ENCODE measurements around the gene CCNDBP1.
"Not testable (repeated sequence)": the region's sequence is repeated elsewhere in the genome, so short reads cannot be mapped to it uniquely, and the experiment has no call there.

The CCNDBP1 gene

DNA sequence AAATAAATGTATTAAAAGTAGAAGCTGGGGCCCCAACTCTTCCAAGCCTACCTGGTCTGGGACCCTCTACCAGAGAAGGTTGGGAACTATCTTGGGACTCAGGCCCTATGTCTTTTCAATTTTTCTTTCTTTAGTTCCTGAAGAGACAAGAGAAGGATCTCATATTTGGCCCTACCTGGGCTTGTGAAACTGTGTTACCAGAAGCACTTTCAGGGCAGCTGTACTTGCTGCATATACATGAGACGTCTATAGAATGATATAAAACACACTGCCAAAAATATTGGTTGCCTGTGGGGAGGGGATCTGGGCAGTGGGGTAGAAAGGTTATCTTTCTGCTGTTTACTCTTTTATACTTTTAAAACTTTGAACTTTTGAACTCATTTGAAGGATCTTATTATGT lies 36.2 kb downstream of the CCNDBP1 start:
- Histone ChIP-seq H3K9ac (ENCODE audit: low read length) (no peak overlapping the region), H3K4me1 (ENCODE audit: low read length) (0 out of 2 replicates have a peak, but pooled peaks cover 2% of the 10 kb centered on the region), H3K9me3 (ENCODE audit: insufficient read depth, low read length) (no peaks in the 10 kb centered on the region), H2AFZ (ENCODE audit: low read depth, low read length) (no peak overlapping the region), H3K4me3 (ENCODE audit: low read length) (no peak overlapping the region), H3K27me3 (ENCODE audit: low read depth, low read length) (no peaks in the 10 kb centered on the region), H3K4me2 (ENCODE audit: low read length) (no peak overlapping the region), H3K27ac (ENCODE audit: low read length) (no peak overlapping the region), H4K20me1 (ENCODE audit: insufficient read depth, low read length) (no peaks in the 10 kb centered on the region), H3K36me3 (replicated peaks; ENCODE audit: low read depth, low read length) (no peaks in the 10 kb centered on the region), H3K79me2 (ENCODE audit: low read length) (no peaks in the 10 kb centered on the region)
- TF ChIP-seq EZH2phosphoT487 (IDR thresholded peaks at IDR 0.05; ENCODE audit: low read depth) = no peak
- TF ChIP-seq, protein P1, sequence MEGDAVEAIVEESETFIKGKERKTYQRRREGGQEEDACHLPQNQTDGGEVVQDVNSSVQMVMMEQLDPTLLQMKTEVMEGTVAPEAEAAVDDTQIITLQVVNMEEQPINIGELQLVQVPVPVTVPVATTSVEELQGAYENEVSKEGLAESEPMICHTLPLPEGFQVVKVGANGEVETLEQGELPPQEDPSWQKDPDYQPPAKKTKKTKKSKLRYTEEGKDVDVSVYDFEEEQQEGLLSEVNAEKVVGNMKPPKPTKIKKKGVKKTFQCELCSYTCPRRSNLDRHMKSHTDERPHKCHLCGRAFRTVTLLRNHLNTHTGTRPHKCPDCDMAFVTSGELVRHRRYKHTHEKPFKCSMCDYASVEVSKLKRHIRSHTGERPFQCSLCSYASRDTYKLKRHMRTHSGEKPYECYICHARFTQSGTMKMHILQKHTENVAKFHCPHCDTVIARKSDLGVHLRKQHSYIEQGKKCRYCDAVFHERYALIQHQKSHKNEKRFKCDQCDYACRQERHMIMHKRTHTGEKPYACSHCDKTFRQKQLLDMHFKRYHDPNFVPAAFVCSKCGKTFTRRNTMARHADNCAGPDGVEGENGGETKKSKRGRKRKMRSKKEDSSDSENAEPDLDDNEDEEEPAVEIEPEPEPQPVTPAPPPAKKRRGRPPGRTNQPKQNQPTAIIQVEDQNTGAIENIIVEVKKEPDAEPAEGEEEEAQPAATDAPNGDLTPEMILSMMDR (IDR thresholded peaks at IDR 0.05; ENCODE audit: low read depth, low read length) = no peak

DNA sequence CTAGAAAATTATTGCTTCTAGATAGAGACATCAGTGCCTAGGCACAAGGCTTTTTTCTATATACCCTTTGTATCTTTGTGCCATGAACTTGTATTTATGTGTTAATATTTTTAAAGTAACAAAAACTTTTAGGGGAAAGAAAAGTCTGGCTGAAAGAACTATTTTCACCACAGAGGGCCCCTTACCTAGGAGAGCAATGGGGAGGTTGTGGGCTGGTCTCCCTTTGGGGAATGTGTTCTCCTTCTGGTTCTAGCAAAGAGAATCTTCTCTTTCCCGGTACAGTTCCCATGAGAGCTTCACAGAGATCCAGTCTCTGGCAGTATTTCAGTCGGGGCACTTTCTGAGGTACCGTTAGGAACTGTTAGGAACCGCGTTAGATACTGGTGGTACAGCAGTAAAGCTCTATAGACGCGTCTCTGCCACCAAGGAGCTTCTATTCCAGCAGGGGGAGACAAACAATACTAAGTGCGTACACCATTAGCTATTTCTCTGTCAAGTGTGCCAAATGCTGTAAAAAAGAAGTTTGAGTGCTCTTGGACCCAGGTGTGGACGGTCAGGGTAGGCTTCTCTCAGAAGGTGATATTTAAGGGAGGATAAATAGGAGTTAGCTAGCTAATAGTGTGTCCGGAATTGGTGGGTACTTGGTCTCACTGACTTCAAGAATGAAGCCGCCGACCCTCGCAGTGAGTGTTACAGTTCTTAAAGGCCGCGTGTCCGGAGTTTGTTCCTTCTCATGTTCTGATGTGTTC lies 40.2 kb downstream of the CCNDBP1 start:
- Histone ChIP-seq H3K4me2 (ENCODE audit: low read length) (peak overlapping the region; percentile 49), H3K9me3 (ENCODE audit: insufficient read depth, low read length) (no peaks in the 10 kb centered on the region), H3K79me2 (ENCODE audit: low read length) (no peaks in the 10 kb centered on the region), H3K27me3 (ENCODE audit: low read depth, low read length) (no peaks in the 10 kb centered on the region), H3K27ac (ENCODE audit: low read length) (no peak overlapping the region), H2AFZ (ENCODE audit: low read depth, low read length) (peak overlapping the region; percentile 77; the same call in 1 of the 2 replicates), H3K36me3 (replicated peaks; ENCODE audit: low read depth, low read length) (no peaks in the 10 kb centered on the region), H4K20me1 (ENCODE audit: insufficient read depth, low read length) (no peaks in the 10 kb centered on the region), H3K9ac (ENCODE audit: low read length) (no peak overlapping the region; the same call in 1 of the 2 replicates), H3K4me3 (ENCODE audit: low read length) (no peak overlapping the region), H3K4me1 (ENCODE audit: low read length) (0 out of 2 replicates have a peak, but pooled peaks cover 2% of the 10 kb centered on the region)
- TF ChIP-seq EZH2phosphoT487 (IDR thresholded peaks at IDR 0.05; ENCODE audit: low read depth) = no peak
- TF ChIP-seq, protein P1 (IDR thresholded peaks at IDR 0.05; ENCODE audit: low read depth, low read length) = peak; percentile 96

DNA sequence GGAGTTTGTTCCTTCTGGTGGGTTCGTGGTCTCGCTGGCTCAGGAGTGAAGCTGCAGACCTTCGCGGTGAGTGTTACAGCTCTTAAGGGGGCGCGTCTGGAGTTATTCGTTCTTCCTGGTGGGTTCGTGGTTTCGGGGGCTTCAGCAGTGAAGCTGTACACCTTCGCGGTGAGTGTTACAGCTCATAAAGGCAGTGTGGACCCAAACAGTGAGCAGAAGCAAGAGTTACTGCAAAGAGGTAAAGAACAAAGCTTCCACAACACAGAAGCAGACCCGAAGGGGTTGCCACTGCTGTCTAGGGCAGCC lies 40.7 kb downstream of the CCNDBP1 start:
- not testable (repeated sequence) for H3K9ac ChIP-seq (ENCODE audit: low read length)

DNA sequence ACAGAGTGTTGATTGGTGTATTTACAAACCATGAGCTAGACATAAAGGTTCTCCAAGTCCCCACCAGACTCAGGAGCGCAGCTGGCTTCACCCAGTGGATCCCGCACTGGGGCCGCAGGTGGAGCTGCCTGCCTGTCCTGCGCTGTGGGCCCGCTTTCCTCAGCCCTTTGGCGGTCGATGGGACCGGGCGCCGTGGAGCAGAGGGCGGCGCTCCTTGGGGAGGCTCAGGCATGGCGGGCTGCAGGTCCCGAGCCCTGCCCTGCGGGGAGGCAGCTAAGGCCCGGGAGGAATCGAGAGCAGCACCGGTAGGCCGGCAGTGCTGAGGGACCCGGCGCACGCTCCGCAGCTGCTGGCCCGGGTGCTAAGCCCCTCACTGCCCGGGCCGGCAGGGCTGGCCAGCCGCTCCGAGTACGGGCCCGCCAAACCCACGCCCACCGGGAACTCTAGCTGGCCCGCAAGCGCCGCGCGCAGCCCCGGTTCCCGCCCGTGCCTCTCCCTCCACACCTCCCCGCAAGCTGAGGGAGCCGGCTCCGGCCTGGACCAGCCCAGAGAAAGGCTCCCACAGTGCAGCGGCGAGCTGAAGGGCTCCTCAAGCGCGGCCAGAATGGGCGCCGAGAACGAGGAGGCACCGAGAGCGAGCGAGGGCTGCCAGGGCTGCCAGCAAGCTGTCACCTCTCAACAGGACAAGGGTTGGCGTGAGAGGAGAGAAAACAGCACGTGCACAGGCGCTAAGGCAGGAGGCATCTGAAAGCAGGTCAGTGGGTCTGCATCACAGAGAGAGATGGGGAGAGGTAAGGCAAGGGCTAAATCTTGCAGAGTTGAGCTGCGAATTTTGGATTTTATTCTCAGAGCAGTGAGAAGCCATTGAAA lies 41.5 kb downstream of the CCNDBP1 start:
- Histone ChIP-seq H3K27me3 (ENCODE audit: low read depth, low read length) (no peaks in the 10 kb centered on the region), H3K9ac (ENCODE audit: low read length) (no peak overlapping the region)
- TF ChIP-seq EZH2phosphoT487 (IDR thresholded peaks at IDR 0.05; ENCODE audit: low read depth) = no peak
- TF ChIP-seq, protein P1 (IDR thresholded peaks at IDR 0.05; ENCODE audit: low read depth, low read length) = no peak

More for the DNA sequence above, 40.7 kb downstream of the CCNDBP1 start:
- H3K36me3 ChIP-seq (replicated peaks; ENCODE audit: low read depth, low read length); H3K4me1 ChIP-seq (ENCODE audit: low read length); H3K79me2 ChIP-seq (ENCODE audit: low read length); H3K27ac ChIP-seq (ENCODE audit: low read length); H2AFZ ChIP-seq (ENCODE audit: low read depth, low read length); H4K20me1 ChIP-seq (ENCODE audit: insufficient read depth, low read length); H3K4me2 ChIP-seq (ENCODE audit: low read length); H3K9me3 ChIP-seq (ENCODE audit: insufficient read depth, low read length); H3K4me3 ChIP-seq (ENCODE audit: low read length); H3K27me3 ChIP-seq (ENCODE audit: low read depth, low read length): not testable (repeated sequence)

More for the DNA sequence above, 41.5 kb downstream of the CCNDBP1 start:
- Histone ChIP-seq H3K4me2 (ENCODE audit: low read length) (no peak overlapping the region), H3K27ac (ENCODE audit: low read length) (no peak overlapping the region), H3K36me3 (replicated peaks; ENCODE audit: low read depth, low read length) (no peaks in the 10 kb centered on the region), H3K4me1 (ENCODE audit: low read length) (0 out of 2 replicates have a peak, but pooled peaks cover 2% of the 10 kb centered on the region), H2AFZ (ENCODE audit: low read depth, low read length) (no peak overlapping the region), H3K9me3 (ENCODE audit: insufficient read depth, low read length) (no peaks in the 10 kb centered on the region), H4K20me1 (ENCODE audit: insufficient read depth, low read length) (no peaks in the 10 kb centered on the region), H3K79me2 (ENCODE audit: low read length) (no peaks in the 10 kb centered on the region), H3K4me3 (ENCODE audit: low read length) (no peak overlapping the region)

Data from OCI-LY3 (cell line).